HG03196 (cell line): ENCODE data around the gene ZNF470.

Source experiments
- ATAC-seq: cut with Tn5 transposase; IDR thresholded peaks from one replicate; pipeline ENCODE4 v1.9.1; 2021; ENCODE audit not compliant: unreplicated experiment

ZNF470 gene

DNA sequence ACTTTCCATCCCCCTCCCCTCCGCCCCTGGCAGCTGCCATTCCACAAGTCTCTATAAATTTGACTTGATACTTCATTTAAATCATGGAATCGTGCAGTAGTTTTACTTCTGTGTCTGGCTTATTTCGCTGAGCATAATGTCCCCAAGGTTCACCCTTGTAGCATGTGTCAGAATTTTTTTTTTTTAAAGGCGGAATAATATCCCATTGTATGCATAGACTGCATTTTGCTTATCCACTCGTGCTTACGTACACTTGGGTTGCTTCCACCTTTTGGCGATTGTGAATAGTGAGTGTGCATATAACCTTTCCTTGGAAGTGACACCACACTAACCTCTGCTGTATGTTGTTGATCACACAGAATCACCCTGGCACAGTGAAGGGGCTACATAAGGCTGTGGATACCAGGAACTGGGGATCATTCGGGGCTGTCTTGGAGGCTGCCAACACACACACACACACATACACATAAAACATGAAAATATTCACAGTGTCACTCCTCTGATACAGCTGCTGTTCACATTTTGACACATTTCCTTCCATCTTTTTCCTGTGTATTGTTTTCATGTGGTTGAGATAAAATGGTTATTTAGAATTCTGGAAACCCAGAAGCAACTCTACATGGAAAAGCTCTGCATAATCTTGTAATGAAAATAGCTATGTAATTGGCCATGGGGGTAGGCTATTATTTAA lies 41.2 kb downstream of the ZNF470 start:
- ATAC-seq = no peak

DNA sequence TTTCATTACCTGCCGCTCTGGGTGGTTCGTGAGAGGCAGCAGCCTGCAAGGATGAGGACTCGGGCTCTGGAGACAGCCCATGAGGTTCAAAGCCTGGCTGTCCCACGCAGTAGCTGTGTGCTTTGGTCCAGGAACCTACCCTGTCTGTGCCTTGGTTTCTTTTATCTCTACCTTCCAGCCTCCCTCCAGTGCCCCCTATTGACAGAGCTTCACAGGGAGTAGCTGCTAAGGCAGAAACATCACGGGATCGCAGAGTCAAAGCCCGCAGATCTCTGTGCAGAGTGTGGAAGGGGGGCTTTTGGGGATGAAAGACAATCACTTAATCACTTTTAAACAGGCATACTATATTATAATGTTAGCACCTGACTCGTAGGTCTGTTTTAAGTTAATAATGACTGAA lies 44.0 kb downstream of the ZNF470 start:
- no peak for ATAC-seq

DNA sequence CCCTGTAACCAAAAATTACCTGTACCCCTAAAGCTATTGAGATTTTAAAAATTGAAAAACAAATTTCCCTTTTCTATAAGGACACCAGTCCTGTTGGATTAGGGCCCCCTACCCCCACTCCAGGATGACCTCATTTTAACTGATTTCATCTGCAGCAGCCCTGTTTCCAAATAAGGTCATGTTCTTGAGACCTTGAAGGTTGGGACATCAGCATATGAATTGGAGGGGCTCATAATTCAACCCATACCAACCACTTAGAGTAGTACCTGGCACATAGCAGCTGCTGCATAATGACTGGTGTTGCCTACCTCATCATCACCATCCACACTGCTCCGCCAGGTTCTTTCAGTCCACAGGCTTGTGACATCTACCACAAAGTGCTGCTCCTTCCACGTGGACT lies 45.5 kb downstream of the ZNF470 start:
- ATAC-seq = no peak

DNA sequence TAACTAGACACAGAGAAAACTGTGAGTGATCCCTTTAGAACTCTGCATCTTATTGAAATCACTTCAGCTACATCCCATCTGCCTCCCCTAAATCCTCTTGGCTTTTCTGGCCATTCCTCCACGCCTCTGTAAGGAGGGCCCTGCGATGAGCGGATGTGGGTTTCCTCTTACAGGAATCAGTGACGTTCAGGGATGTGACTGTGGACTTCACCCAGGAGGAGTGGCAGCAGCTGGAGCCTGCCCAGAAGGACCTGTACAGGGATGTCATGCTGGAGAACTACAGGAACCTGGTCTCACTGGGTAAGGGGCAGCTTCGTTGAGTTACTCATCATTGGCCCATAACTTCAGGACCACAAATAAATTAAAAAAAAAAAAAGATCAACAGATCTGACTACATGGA lies 46.4 kb downstream of the ZNF470 start:
- ATAC-seq = no peak

DNA sequence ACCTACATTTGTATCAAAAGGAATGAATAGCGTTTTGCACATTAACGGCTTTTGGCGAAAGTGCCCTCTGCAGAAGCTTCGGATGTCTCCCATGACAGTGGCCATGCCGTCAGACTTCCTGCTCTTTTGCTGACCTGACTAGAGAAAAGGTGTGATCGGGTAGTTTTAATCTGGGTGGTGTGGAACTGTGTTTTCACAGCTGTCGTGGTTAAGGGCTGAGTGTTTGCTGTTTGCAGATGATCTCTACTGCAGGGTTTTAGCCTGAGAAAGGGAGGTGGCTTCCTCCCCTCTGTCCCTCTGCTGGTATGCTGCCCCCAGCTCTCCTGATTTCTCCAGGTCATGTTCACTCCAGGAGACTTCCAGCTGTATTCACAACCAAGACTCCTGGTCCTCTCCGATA lies 50.3 kb downstream of the ZNF470 start:
- no peak for ATAC-seq

DNA sequence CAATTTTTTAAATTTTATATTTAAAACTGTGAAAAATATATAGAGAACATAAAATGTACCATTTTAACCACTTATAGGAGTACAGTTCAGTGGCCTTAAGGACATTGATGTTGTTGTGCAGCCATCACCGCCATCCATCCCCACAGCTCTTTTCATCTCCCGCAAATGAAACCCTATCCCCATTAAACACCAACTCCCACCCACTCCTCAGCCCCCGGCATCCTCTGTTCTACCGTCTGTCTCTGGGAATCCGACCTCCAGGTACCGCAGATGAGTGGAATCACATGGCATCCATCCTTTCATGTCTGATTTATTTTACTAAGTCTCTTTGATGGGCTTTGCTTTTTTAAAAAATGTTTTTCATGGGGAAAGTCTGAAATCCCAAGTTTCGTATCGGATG lies 51.9 kb downstream of the ZNF470 start:
- no peak for ATAC-seq

DNA sequence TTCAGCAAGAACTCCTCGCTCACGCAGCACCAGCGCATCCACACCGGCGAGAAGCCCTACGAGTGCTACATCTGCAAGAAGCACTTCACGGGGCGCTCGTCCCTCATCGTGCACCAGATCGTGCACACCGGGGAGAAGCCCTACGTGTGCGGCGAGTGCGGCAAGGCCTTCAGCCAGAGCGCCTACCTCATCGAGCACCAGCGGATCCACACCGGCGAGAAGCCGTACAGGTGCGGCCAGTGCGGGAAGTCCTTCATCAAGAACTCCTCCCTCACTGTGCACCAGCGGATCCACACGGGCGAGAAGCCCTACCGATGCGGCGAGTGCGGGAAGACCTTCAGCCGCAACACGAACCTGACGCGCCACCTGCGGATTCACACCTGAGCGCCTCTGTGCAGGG lies 55.1 kb downstream of the ZNF470 start:
- no peak for ATAC-seq

DNA sequence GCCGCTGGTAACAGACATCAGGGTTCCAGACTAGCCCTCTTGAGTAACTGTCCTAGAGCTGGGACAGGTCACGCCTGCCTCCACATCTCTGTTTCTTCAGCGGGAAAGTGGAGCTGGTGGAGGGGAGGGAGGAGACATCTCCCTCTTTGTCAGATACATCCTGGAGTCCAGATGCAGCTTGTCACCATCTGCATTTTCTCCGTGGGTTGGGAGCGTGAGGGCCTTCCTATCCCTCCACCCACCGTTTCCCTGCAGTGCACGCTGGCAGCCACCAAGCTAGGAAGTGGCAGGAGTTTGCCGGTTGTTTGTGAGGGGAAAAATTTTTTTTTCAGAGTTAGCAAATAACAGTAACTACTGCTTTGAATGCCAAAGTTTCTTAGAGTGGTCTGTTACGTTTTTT lies 55.7 kb downstream of the ZNF470 start:
- ATAC-seq = no peak

DNA sequence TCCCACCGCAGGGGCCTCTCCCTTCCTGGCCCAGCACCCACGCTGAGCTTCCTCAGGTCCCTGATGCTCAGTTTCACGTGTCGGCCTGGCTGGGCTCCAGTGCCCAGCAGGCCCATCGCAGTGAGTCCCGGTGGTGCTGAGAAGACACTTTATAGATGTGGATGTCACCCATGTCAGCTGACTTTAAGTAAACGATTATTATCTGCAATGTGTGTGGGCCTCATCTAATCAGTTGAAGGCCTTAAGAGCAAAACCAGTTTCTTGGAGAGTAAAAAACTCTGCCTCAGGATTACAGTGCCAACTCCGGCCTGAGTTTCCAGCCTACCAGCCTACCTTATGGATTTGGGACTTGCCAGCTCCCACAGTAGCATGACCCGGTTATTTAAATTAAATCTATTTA lies 58.4 kb downstream of the ZNF470 start:
- no peak for ATAC-seq

DNA sequence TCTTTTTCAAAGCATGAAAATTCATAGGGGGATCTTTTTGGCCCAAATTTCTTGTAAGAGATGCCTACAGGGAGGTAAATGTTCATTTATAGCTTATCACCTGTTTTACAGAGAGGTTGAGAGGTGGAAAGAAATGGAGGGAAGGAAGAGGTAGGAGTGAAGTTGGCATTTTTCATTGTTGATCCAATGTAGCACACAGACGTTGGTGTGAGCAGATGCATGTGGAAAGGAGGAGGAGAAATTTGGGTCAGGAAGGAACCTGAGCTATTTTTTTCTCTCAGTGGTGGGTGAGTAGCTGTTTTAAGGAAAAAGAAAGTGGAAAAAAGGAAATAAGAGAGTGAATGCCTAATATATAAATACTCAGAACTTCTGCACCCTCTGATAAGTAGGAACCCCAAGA lies 65.8 kb downstream of the ZNF470 start:
- no peak for ATAC-seq

DNA sequence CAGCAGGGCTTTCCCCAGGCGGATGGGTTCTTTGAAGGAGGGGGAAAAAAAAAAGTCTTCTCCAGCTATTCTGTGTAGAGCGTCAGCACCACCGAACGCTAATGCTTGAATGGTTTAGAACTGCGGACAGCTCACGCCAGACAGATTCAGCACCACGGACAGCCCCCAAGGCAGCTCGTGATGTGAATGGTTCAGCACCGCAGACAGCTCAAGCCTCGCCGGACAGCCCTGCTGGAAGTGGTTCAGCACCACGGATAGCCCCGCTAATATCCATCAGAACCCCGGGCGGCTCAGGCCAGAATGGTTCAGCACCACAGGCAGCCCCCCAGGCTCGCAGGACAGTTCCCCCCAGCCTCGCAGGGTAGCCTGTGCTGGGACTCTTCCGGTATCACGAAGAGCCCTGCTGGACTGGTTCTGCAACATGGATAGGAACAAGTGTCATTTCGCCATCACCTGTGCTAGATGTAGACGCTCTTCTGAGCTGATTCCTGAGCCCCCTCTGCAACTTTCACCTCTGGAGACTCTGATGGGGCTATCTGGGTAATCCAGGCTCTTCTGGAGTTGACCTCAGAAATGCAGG lies 70.8 kb downstream of the ZNF470 start:
- ATAC-seq = no peak
